Neutrophil (primary cell): ENCODE measurements around the gene PKP3.
"Not testable (repeated sequence)": the region's sequence is repeated elsewhere in the genome, so short reads cannot be mapped to it uniquely, and the experiment has no call there.

Source experiments
- H3K27ac ChIP-seq: fragments of 200-600 bp; sonication (generic); 2 replicates; pipeline ENCODE4 v1.5.1; 2016; ENCODE audit warnings: mild to moderate bottlenecking, moderate library complexity
- H3K27me3 ChIP-seq: fragments of 200-600 bp; sonication (generic); 2 replicates; pipeline ENCODE4 v1.6.0; 2016; ENCODE audit warnings: mild to moderate bottlenecking
- H3K36me3 ChIP-seq: fragments of 200-600 bp; sonication (generic); 2 replicates; pipeline ENCODE4 v1.5.1; 2017
- H3K4me1 ChIP-seq, 2 experiments: fragments of 200-600 bp in 1 of 2; sonication (generic) in 1 of 2; 1 replicate in 1 of 2; 2 replicates in 1 of 2; pipeline versions ENCODE4 v1.5.1 to v1.6.1; 2013 to 2016; ENCODE audit warnings: low read depth in 1 of 2, low read length in 1 of 2, mild to moderate bottlenecking in 1 of 2, moderate library complexity in 1 of 2; ENCODE audit not compliant: control insufficient read depth in 1 of 2, insufficient read depth in 1 of 2
- H3K4me3 ChIP-seq, 2 experiments: fragments of 200-600 bp in 1 of 2; sonication (generic) in 1 of 2; 1 replicate in 1 of 2; 2 replicates in 1 of 2; pipeline ENCODE4 v1.5.1; 2013 to 2016; ENCODE audit warnings: low read depth in 1 of 2, low read length in 1 of 2, mild to moderate bottlenecking in 1 of 2, moderate library complexity in 1 of 2
- H3K9me3 ChIP-seq: fragments of 200-600 bp; sonication (generic); 2 replicates; pipeline ENCODE4 v1.5.1; 2016
- TF ChIP-seq, protein P1 (sequence below): fragments of 200-600 bp; sonication (generic); IDR thresholded peaks from 2 replicates; pipeline ENCODE4 v1.5.1; 2016; ENCODE audit warnings: antibody characterized with exemption

The PKP3 gene

DNA sequence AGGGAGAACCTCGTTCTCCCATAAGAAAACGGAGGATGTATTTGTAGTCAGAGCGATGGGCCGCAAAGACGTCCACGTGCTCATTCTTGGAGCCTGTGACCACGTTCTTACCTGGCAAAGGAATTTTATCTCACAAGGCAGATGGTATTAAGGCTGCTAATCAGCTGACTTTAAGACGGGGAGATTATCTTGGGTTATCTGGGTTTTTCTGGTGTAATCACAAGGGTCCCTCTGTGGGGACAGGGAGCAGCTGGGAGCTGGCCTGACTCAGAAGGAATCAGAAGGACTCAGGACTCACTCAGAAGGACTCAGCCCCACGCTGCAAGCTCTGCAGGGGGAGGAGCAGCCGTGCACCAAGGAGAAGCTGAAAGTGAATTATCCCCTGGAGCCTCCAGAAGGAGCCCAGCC, 28.2 kb downstream of the PKP3 start:
- Histone ChIP-seq H3K27ac (no peak overlapping the region), H3K27me3 (peaks cover 51% of the 10 kb centered on the region), H3K9me3 (no peaks in the 10 kb centered on the region), H3K36me3 (no peaks in the 10 kb centered on the region), H3K4me3 (no peak overlapping the region), H3K4me1 (peaks cover 4 to 6% of the 10 kb centered on the region in 2 experiments)
- TF ChIP-seq, protein P1, sequence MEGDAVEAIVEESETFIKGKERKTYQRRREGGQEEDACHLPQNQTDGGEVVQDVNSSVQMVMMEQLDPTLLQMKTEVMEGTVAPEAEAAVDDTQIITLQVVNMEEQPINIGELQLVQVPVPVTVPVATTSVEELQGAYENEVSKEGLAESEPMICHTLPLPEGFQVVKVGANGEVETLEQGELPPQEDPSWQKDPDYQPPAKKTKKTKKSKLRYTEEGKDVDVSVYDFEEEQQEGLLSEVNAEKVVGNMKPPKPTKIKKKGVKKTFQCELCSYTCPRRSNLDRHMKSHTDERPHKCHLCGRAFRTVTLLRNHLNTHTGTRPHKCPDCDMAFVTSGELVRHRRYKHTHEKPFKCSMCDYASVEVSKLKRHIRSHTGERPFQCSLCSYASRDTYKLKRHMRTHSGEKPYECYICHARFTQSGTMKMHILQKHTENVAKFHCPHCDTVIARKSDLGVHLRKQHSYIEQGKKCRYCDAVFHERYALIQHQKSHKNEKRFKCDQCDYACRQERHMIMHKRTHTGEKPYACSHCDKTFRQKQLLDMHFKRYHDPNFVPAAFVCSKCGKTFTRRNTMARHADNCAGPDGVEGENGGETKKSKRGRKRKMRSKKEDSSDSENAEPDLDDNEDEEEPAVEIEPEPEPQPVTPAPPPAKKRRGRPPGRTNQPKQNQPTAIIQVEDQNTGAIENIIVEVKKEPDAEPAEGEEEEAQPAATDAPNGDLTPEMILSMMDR, result no peak

DNA sequence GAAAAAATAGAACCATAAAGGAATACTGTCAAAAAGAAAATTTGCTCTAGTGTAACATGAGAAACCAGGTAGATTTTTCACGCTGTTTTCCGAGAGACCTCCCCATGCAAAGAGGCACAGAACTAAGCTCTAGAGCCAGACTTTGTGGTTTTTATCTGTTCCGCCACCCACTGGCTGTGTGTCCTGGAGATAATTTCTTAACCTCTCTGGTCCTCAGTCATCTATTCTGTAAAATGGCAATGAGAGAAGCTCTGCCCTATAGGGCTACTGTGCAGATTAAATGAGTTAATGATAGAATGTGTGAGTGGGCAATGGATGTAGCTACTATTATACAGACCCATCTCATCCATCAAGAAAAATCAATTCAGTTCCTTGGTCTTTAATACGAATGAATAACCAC, 30.2 kb downstream of the PKP3 start:
- H3K27me3 ChIP-seq, result peaks cover 33% of the 10 kb centered on the region
- no peak overlapping the region for H3K4me3 ChIP-seq

DNA sequence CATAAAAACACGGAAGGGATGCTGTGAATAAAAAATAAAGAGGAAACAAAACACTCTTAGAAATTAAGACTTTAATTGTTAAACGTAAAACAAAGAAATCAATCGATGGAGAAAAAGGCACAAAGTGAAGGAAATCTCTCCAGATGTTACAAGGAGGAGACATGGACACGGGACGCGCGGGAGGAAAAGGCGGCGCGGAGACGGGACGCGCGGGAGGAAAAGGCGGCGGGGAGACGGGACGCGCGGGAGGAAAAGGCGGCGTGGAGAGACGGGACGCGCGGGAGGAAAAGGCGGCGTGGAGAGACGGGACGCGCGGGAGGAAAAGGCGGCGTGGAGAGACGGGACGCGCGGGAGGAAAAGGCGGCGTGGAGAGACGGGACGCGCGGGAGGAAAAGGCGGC, 30.8 kb downstream of the PKP3 start:
- not testable (repeated sequence) for H3K4me3 ChIP-seq, H3K27ac ChIP-seq, H3K36me3 ChIP-seq, H3K9me3 ChIP-seq, H3K4me1 ChIP-seq
- peaks cover 28% of the 10 kb centered on the region for H3K27me3 ChIP-seq

More for the DNA sequence above, 30.2 kb downstream of the PKP3 start:
- Histone ChIP-seq H3K4me1 (no peaks in the 10 kb centered on the region), H3K9me3 (no peaks in the 10 kb centered on the region), H3K27ac (no peak overlapping the region), H3K36me3 (no peaks in the 10 kb centered on the region)
- TF ChIP-seq, protein P1, result no peak

DNA sequence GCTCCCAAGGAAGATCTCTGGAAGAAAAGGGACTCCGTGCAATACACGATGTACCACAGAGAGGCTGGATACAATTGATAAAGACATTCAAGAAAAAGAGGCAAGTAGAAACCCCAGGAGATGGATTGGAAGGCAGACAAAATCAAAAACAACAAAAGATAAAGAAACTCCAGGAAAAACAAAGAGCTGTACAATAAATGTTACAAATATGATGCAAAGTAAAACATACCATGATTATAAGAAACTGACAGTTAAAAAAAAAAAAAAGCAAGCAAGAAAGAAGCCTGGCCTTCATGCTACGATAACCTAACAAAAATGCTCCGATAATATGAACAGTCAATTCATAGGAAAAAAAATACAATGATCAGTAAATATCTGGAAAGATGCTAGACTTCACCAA, 31.3 kb downstream of the PKP3 start:
- TF ChIP-seq, protein P1, result no peak
- H3K27ac ChIP-seq, result no peak overlapping the region
- H3K9me3 ChIP-seq, result no peaks in the 10 kb centered on the region
- no peaks in the 10 kb centered on the region for H3K4me1 ChIP-seq
- H3K4me3 ChIP-seq, result no peak overlapping the region
- H3K27me3 ChIP-seq, result peaks cover 22% of the 10 kb centered on the region
- H3K36me3 ChIP-seq, result no peaks in the 10 kb centered on the region

DNA sequence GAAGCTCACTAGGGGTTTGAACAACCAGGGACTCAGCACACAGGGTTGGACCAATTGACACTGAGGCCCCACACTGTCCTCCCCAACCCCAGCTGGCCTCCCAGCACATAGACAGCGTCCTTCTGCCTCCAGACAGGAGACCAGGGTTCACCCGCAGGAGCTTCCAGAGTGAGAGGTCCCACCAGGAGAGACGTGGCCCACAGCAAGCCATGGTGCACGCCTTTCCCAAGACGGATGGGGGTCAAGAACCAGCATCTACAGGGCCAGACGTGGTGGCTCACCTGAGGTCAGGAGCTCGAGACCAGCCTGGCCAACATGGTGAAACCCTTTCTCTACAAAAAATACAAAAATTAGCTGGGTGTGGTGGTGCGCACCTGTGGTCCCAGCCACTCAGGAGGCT, 32.8 kb downstream of the PKP3 start:
- Histone ChIP-seq H3K27ac (no peak overlapping the region), H3K36me3 (no peaks in the 10 kb centered on the region), H3K27me3 (peaks cover 15% of the 10 kb centered on the region), H3K9me3 (no peaks in the 10 kb centered on the region), H3K4me1 (no peaks in the 10 kb centered on the region), H3K4me3 (no peak overlapping the region)
- TF ChIP-seq, protein P1, result no peak

DNA sequence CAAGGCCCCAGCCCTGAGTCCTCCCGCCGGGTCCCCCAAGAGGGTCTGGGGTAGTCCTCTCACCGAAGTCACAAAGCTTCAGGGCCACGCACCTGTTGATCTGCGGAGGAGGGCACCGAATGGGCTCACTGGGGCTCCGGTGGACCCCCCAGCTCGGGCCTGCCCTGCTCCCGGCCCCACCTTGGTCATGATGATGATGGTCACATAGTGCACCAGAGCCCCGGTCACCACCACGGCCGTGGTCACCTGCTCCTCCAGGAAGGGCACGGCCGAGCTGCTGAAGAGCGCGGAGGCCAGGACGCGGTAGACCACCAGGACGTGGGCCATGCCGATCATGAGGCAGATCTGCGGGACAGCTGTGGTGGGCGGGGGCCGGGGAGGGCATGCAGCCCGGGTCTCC, 34.3 kb downstream of the PKP3 start:
- peaks cover 13% of the 10 kb centered on the region for H3K27me3 ChIP-seq
- no peaks in the 10 kb centered on the region for H3K9me3 ChIP-seq
- H3K4me1 ChIP-seq, result no peaks in the 10 kb centered on the region
- no peak overlapping the region for H3K27ac ChIP-seq
- no peak overlapping the region for H3K4me3 ChIP-seq
- no peaks in the 10 kb centered on the region for H3K36me3 ChIP-seq
- TF ChIP-seq, protein P1, result no peak
